ENCODE measurements around the gene GPATCH2L.

GPATCH2L gene

DNA sequence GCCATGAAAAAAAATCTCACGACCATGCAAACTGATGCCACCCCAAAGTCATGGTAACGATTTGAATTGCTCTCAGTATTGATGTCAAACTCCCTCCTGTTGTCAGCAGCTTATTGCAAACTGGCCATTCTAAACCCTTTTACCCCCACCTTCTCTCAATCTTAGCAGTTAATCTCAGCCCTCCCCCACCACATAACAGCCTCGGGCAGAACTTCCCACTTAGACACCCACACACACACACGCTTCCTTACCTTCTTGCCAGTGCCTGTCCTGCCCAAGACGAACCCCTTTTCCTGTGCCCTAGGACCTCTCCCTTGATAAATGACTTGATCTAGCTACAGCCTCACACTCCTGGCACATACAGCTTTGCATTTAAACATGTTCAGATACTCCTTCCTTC is 56.6 kb downstream of the GPATCH2L start:
- Histone ChIP-seq H3K9me2 (replicated peaks; ENCODE audit: insufficient read depth, low read length) (no peaks in the 10 kb centered on the region), H3K27ac (ENCODE audit: low read depth, low read length) (no peak overlapping the region), H2AFZ (ENCODE audit: low read depth, low read length, severe bottlenecking) (no peak overlapping the region), H4K20me1 (ENCODE audit: low read depth, low read length) (no peaks in the 10 kb centered on the region), H3K4me2 (ENCODE audit: low read depth, low read length, poor library complexity, severe bottlenecking) (no peak overlapping the region), H3F3A (ENCODE audit: insufficient read depth) (no peaks in the 10 kb centered on the region), H3K9me3 (ENCODE audit: insufficient read depth, low read length) (no peaks in the 10 kb centered on the region), H3K27me3 (ENCODE audit: low read length) (no peaks in the 10 kb centered on the region), H3K9ac (ENCODE audit: low read length) (no peak overlapping the region), H3K79me2 (ENCODE audit: insufficient read depth, low read length) (no peaks in the 10 kb centered on the region), H3K36me3 (ENCODE audit: low read length) (no peaks in the 10 kb centered on the region; the same call in 1 of the 2 replicates), H3K4me3 (ENCODE audit: insufficient read depth, low read length, poor library complexity, severe bottlenecking) (no peak overlapping the region)
- no peak for TF ChIP-seq CTCF (IDR thresholded peaks at IDR 0.05; ENCODE audit: insufficient read depth, low read length, poor library complexity, severe bottlenecking)
- TF ChIP-seq EZH2phosphoT487 (conservative IDR thresholded peaks at IDR 0.05; ENCODE audit: low read length) = no peak

DNA sequence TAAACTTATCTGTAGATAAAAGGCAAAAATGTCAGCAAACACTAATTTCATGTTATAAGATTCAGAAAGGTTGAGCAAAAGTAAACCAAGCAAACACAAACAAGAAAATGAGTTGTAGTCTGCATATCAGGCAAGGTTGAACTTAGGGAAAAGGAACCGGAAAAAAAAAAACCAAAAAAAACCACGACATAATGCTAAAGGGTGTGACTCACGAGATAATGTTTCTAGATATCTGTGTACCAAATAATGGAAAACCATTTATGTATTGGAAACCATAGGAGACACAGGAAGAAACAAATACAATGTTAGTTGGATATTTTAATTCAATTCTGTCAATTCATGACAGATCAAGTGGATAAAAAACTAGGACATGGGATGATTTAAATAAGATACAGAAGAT is 60.5 kb downstream of the GPATCH2L start:
- no peaks in the 10 kb centered on the region for H3K9me2 ChIP-seq (replicated peaks; ENCODE audit: insufficient read depth, low read length)
- H4K20me1 ChIP-seq (ENCODE audit: low read depth, low read length) = no peaks in the 10 kb centered on the region
- no peak overlapping the region for H3K27ac ChIP-seq (ENCODE audit: low read depth, low read length)
- TF ChIP-seq CTCF (IDR thresholded peaks at IDR 0.05; ENCODE audit: insufficient read depth, low read length, poor library complexity, severe bottlenecking) (no peak), EZH2phosphoT487 (conservative IDR thresholded peaks at IDR 0.05; ENCODE audit: low read length) (no peak)
- H3K9me3 ChIP-seq (ENCODE audit: insufficient read depth, low read length) = 0 out of 2 replicates have a peak, but pooled peaks cover 5% of the 10 kb centered on the region
- H3K4me3 ChIP-seq (ENCODE audit: insufficient read depth, low read length, poor library complexity, severe bottlenecking) = no peak overlapping the region
- H3K79me2 ChIP-seq (ENCODE audit: insufficient read depth, low read length) = no peaks in the 10 kb centered on the region
- no peaks in the 10 kb centered on the region for H3F3A ChIP-seq (ENCODE audit: insufficient read depth)
- H3K4me2 ChIP-seq (ENCODE audit: low read depth, low read length, poor library complexity, severe bottlenecking) = no peak overlapping the region
- no peaks in the 10 kb centered on the region; the same call in 1 of the 2 replicates for H3K36me3 ChIP-seq (ENCODE audit: low read length)
- no peak overlapping the region for H3K9ac ChIP-seq (ENCODE audit: low read length)
- no peaks in the 10 kb centered on the region for H3K27me3 ChIP-seq (ENCODE audit: low read length)
- H2AFZ ChIP-seq (ENCODE audit: low read depth, low read length, severe bottlenecking) = no peak overlapping the region

- no peaks in the 10 kb centered on the region for H4K20me1 ChIP-seq (ENCODE audit: low read depth, low read length)
- H3K4me3 ChIP-seq (ENCODE audit: insufficient read depth, low read length, poor library complexity, severe bottlenecking) = no peak overlapping the region
- H3K4me2 ChIP-seq (ENCODE audit: low read depth, low read length, poor library complexity, severe bottlenecking) = no peak overlapping the region
- no peaks in the 10 kb centered on the region for H3K9me2 ChIP-seq (replicated peaks; ENCODE audit: insufficient read depth, low read length)
- H3K9me3 ChIP-seq (ENCODE audit: insufficient read depth, low read length) = 0 out of 2 replicates have a peak, but pooled peaks cover 5% of the 10 kb centered on the region
- no peak overlapping the region for H2AFZ ChIP-seq (ENCODE audit: low read depth, low read length, severe bottlenecking)
- TF ChIP-seq EZH2phosphoT487 (conservative IDR thresholded peaks at IDR 0.05; ENCODE audit: low read length) (no peak), CTCF (IDR thresholded peaks at IDR 0.05; ENCODE audit: insufficient read depth, low read length, poor library complexity, severe bottlenecking) (no peak)
- no peaks in the 10 kb centered on the region; the same call in 1 of the 2 replicates for H3K36me3 ChIP-seq (ENCODE audit: low read length)
- no peaks in the 10 kb centered on the region for H3K79me2 ChIP-seq (ENCODE audit: insufficient read depth, low read length)
- no peaks in the 10 kb centered on the region for H3K27me3 ChIP-seq (ENCODE audit: low read length)
- H3K9ac ChIP-seq (ENCODE audit: low read length) = no peak overlapping the region
- H3K27ac ChIP-seq (ENCODE audit: low read depth, low read length) = no peak overlapping the region
- no peaks in the 10 kb centered on the region for H3F3A ChIP-seq (ENCODE audit: insufficient read depth)
Observed at GRCh38 chr14:76217179-76217578, 65.5 kb downstream of the GPATCH2L start.

Measured in SU-DHL-6 (cell line).